LNCaP clone FGC (cell line): ENCODE data around the gene BFSP1.

ENCODE experiments used
- DNase-seq: peaks from one replicate; pipeline ENCODE4 v3.0.0-alpha.2; 2011; ENCODE audit warnings: low read depth
- H3K4me3 ChIP-seq: 2 replicates; pipeline ENCODE4 v1.5.1; 2011; ENCODE audit warnings: mild to moderate bottlenecking, low read depth, low read length, control low read depth
- CTCF ChIP-seq: IDR thresholded peaks from 2 replicates; pipeline ENCODE4 v1.5.1; 2012; ENCODE audit warnings: mild to moderate bottlenecking; ENCODE audit not compliant: control insufficient read depth, insufficient read depth; ENCODE audit errors: extremely low read depth

BFSP1 gene

GRCh38 chr20:17481661-17482060 lies 49.5 kb downstream of the BFSP1 start:
- H3K4me3 ChIP-seq, result no peak overlapping the region
- no peak for TF ChIP-seq CTCF
- no peak for DNase-seq

GRCh38 chr20:17480696-17481095 lies 50.5 kb downstream of the BFSP1 start:
- TF ChIP-seq CTCF, result no peak
- no peak for DNase-seq
- H3K4me3 ChIP-seq, result no peak overlapping the region

GRCh38 chr20:17479063-17479657 lies 52.0 kb downstream of the BFSP1 start:
- TF ChIP-seq CTCF, result no peak
- no peak for DNase-seq
- no peak overlapping the region for H3K4me3 ChIP-seq

- H3K4me3 ChIP-seq, result no peak overlapping the region
- no peak for DNase-seq
- no peak for TF ChIP-seq CTCF
Measured at GRCh38 chr20:17473659-17474058, 57.5 kb downstream of the BFSP1 start.

- no peak overlapping the region for H3K4me3 ChIP-seq
- no peak for TF ChIP-seq CTCF
- no peak for DNase-seq
Measured at GRCh38 chr20:17471606-17472187, 59.5 kb downstream of the BFSP1 start.

- H3K4me3 ChIP-seq, result no peak overlapping the region
- no peak for TF ChIP-seq CTCF
- DNase-seq, result no peak
Measured at GRCh38 chr20:17470973-17471372, 60.2 kb downstream of the BFSP1 start.

- no peak for TF ChIP-seq CTCF
- H3K4me3 ChIP-seq, result no peak overlapping the region
- no peak for DNase-seq
Measured at GRCh38 chr20:17470521-17470920, 60.7 kb downstream of the BFSP1 start.
